Anterior cingulate cortex (tissue), 58 donors: Measurements from ENCODE around the gene TRIM46.
"Not testable (repeated sequence)": the region's sequence is repeated elsewhere in the genome, so short reads cannot be mapped to it uniquely, and the experiment has no call there.

Experiments used
- DNase-seq, 58 donors: peaks; one replicate each; lab custom pipeline; 2025; lab: John Stamatoyannopoulos, UW

Gene TRIM46

DNA sequence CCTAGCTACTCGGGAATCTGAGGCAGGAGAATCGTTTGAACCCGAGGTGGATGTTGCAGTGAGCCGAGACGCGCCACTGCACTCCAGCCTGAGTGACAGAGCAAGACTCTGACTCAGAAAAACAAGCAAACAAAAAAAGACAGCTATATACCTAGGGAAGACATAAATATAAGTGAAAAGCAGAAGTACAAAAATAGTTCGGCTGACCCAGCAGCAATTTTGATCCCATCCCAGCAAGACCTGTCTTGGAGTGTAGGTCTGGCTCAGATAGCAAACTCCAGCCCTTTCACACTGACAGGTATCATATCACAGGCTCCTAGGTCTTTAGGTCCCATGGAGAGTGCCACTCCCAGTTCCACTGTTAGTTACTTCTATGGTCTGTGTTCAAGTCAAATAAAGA is 49.4 kb downstream of the TRIM46 start:
- no peak for DNase-seq

DNA sequence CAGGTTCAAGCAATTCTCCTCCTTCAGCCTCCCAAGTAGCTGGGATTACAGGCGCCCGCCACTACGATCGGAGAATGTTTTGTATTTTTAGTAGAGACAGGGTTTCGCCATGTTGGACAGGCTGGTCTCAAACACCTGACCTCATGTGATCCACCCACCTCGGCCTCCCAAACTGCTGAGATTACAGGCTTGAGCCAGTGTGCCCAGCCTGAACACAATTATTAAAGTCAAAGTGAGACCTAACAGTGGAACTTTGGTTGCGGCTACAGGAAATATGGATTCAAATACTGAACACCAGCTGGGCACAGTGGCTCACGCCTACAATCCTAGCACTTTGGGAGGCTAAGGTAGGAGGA is 51.7 kb downstream of the TRIM46 start:
- DNase-seq = not testable (repeated sequence)

DNA sequence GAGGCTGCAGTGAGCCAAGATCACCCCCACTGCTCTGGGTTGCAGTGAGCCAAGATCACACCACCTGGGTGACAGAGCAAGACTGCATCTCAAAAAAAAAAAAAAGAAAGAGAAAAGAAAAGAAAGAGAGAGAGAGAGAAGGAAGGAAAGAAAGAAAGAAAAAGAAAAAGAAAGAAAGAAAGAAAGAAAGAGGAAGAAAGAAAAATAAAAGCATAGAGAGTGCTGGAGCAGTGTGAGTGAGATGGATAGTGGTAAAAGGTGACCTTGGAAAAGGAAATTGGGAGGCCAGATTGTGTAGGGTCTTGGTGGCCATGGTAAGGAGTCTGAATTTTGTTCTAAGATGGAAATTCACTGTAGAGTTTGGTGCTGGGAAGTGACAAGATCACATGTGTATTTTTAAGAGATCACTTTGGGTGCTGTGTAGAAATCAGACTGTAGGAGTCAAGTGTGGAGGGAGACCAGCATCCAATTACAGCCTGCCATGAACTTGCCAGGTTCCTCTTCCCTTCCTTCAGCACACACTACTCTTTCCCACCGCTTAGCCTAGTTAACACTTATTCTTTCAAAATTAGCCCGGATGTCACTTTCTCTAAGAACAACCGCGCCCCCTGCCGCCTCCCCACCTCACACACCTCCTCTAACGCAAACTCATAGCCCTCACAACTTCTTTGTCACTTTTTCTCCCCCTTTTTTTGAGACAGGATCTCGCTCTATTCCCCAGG is 52.7 kb downstream of the TRIM46 start:
- peak in 43 of 58 donors; percentile 11 to 68 (median 44) for DNase-seq

DNA sequence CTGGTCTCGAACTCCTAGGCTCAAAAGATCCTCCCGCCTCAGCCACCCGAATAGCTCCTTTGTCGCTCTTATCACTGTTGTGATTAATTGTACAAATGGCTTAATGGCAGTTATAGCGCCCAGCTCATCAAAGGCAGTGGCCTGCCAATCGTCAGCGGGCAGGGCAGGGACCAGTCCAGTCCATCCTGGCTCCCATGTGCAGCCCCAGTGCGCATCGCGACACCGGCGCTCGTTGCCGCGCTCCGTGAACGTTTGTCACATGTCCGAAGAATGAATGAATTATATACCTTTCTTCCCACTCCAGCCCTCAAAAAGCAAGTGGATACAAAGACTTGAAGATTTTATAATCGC is 53.2 kb downstream of the TRIM46 start:
- peak in 37 of 58 donors; percentile 6 to 68 (median 41) for DNase-seq

DNA sequence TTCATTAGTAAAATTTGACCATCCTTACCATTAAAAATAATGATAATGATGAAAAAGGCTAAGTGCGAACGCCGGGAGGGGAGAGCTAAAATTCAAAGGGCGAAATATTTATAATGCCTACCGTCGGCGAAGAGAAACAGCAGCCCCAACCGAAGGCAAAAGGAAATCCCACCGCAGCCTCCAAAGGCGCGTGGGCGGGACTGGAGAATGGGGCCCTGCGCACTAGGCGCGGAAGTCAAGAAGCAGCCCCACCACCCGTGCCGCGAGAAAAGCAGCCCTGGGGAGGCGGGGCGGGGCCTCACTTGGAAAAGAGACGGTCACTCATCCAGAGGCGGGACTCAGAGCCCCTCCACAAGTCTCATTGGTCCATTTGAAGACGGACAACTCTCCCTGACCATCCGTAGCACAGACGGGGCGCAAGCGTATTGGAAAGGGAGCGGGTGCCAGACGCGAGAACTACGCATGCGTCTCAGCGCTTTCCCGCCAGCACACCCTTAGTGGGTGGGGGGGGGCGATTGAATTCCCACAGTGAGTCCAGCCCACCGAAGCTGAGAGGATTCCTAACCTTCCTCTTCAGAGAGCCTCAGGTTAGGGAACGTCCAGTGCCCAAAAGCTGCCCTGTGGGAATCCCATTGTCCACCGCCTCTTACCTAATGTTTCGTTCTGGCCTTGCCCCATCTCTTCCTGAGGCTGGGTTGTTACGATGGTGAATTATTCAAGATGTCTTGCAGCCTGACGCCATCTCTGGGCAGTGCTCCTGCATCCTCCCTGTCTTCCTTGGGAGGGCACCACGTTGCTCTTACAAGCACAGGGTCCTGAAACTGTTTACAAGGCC is 53.8 kb downstream of the TRIM46 start:
- DNase-seq = peak; percentile 89 to 99 (median 97)

DNA sequence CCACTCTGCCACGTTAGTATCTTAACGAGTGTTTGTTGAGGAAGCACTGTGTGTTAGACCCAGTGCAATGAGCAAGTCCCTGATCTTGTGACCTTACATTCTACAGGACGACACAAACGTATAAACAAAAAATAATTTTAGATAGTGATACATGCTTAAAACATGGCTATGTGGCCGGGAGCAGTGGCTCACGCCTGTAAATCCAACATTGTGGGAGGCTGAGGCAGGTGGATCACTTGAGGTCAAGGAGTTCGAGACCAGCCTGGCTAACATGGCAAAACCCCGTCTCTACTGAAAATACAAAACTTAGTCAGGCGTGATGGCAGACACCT is 54.4 kb downstream of the TRIM46 start:
- DNase-seq = no peak

DNA sequence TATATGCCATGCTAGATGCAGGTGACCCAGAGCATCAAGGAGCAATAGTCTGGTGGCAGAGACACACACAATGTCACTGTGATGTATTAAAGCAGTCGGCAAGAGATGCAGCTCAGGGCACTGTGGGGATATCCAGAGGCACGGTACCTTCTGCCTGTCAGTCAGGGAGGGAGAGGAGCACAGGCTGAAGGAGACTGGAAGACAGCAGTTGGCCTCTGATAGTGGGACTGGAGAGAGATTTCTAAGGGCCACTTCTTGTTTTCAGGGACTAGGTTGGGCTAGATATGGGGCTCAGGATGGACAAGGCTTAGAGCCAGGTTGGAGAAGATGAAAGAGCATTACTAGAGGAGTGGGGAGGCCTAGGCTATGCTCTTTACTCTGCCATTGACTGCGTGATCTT is 57.7 kb downstream of the TRIM46 start:
- not testable (repeated sequence) for DNase-seq

DNA sequence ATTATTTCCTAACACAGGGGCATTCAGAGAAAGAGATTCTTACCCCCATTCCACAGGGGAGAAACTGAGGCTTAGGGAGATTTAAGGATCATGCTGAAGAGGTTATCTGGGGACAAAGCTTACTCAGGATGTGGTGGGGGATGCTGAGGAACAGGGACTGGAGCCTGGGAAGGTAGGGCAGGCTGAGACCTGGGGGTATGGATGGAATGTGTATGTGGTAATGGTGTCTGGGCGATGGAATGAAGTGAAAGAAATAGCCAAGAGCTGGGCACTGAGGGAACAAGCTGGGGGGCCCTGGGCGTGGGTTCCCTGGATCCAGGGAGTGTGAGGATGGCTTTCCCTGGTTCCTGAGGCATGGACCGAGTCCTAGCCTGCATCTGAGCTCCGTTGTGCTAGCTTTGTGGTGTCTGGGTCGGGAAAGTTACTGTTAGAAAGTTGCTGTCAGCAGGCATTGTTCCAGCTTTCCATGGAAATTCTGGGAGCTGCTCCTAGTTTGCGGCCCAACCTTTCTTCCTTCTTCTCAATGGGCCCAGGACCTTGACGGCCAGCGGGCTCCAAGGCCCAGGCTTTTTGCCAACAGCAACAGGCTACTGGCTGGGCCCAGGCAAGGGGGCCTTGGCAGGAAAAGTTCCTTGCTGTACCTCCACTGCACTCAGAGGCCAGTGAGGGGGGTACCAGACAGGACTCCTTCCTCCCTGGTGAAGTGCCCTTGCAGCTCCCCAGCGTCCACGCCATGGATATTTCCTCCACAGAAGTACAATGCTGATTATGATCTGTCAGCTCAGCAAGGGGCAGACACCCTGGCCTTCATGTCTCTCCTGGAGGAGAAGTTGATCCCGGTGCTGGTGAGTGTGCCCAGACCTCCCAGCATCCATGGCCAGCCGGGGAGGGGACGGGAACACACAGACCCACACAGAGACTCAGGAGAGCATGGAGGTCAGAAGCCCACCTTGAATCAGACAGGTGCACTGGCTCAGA is 58.6 kb downstream of the TRIM46 start:
- DNase-seq = peak in 37 of 58 donors; percentile 4 to 71 (median 35)

DNA sequence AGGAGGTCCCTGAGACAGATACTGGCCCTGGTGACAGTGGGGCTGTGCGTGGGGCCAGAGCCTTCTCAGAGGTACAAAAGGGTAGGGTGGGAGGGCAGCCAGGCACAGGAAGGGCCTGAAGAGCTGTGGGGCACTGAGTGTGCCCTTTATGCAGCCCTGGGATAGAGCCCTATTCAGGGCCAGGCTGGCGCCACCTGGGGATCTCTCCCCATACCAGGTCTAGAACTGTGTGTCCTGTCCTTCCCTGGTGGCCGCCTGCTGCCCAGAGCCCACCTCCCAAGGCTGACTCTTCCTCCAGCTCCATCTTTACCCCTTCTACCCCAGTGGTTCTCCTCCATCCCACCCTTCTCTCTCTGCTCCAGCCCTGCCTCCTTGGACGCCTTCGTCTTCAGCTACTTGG is 59.9 kb downstream of the TRIM46 start:
- DNase-seq = not testable (repeated sequence)
